GM12891 (cell line): ENCODE measurements around the gene HLA-DPA1.

Source experiments
- PAX5 ChIP-seq: IDR thresholded peaks from 2 replicates; pipeline ENCODE4 v1.6.1; 2011; ENCODE audit warnings: low read length, moderate library complexity, mild to moderate bottlenecking; ENCODE audit not compliant: insufficient read depth, severe bottlenecking
- POLR2A ChIP-seq: IDR thresholded peaks from 2 replicates; pipeline ENCODE4 v1.6.1; 2011; ENCODE audit warnings: low read depth, low read length, control low read depth
- POLR2AphosphoS5 ChIP-seq: IDR thresholded peaks from 2 replicates; pipeline ENCODE4 v1.6.1; 2011; ENCODE audit warnings: low read depth, low read length, control low read depth
- POU2F2 ChIP-seq: IDR thresholded peaks from 2 replicates; pipeline ENCODE4 v1.6.1; 2011; ENCODE audit warnings: low read depth, mild to moderate bottlenecking, control low read depth, low read length, moderate library complexity
- SPI1 ChIP-seq: IDR thresholded peaks from 2 replicates; pipeline ENCODE4 v1.6.1; 2011; ENCODE audit warnings: low read depth, low read length, control low read depth
- TAF1 ChIP-seq: IDR thresholded peaks from 2 replicates; pipeline ENCODE4 v1.6.1; 2011; ENCODE audit warnings: low read depth, low read length, control low read depth

DNA sequence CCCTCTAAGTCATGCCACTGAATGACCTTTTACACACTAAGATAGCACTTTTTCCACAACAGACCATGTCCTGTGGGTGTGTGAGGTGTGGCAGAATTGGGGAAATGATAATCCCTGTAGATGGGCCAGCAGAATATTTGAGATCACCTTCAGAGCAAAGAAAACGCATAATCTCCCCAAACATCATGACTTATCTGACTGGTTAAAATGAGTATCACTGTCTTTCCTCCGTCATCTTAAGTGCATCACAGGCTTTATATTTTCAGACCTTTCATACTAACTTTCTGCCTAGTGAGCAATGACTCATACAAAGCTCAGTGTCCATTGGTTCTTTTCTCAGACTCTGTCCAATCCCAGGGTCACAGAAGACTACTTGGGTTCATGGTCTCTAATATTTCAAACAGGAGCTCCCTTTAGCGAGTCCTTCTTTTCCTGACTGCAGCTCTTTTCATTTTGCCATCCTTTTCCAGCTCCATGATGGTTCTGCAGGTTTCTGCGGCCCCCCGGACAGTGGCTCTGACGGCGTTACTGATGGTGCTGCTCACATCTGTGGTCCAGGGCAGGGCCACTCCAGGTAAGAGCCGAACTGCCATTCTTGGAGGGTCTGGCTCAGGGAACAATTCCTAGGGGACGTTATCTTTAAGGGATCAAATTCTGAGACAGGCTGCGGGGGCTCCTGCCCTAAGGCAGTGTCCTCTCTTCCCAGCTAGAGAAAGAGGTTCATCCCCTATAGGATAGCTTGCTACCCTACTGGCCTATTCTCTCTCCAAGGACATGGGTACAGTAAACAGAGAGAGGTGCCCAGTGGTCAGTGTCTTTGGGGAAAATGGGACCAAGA lies 2.3 kb upstream of the HLA-DPA1 start, which contains the start of gene HLA-DPB1:
- peak; percentile 93 for TF ChIP-seq POLR2A
- peak; percentile 86 for TF ChIP-seq TAF1
- peak; percentile 86 for TF ChIP-seq POLR2AphosphoS5
- TF ChIP-seq SPI1: peak; percentile 19; the same call in 1 of the 2 replicates
- TF ChIP-seq PAX5: no peak
- peak; percentile 65 for TF ChIP-seq POU2F2
